Measurements from ENCODE around the gene MESD. TPM values are rescaled to one million over a fixed set of nuclear protein-coding genes. Genes with fewer than 3 reads are reported as not detected.

Gene MESD
- polyA plus RNA-seq, 4 donors = 42.2 to 44.0 (median 43.5) TPM

- no peak for DNase-seq (ENCODE audit: low read depth in 4 of 4, low spot score in 3 of 4)
Measured at GRCh38 chr15:81015621-81016488, 26.2 kb upstream of the MESD start.

- DNase-seq (ENCODE audit: low read depth in 4 of 4, low spot score in 3 of 4) = no peak
Measured at GRCh38 chr15:81014446-81015093, 25.0 kb upstream of the MESD start.

- no peak for DNase-seq (ENCODE audit: low read depth in 4 of 4, low spot score in 3 of 4)
Measured at GRCh38 chr15:81013396-81013929, 23.8 kb upstream of the MESD start.

GRCh38 chr15:81012588-81012987 lies 23.0 kb upstream of the MESD start:
- DNase-seq (ENCODE audit: low read depth in 4 of 4, low spot score in 3 of 4) = no peak

GRCh38 chr15:81011593-81011992 lies 22.0 kb upstream of the MESD start:
- DNase-seq (ENCODE audit: low read depth in 4 of 4, low spot score in 3 of 4) = no peak

GRCh38 chr15:81010086-81010485 lies 20.5 kb upstream of the MESD start:
- DNase-seq (ENCODE audit: low read depth in 4 of 4, low spot score in 3 of 4) = no peak

GRCh38 chr15:81008312-81008711 lies 18.7 kb upstream of the MESD start:
- DNase-seq (ENCODE audit: low read depth in 4 of 4, low spot score in 3 of 4) = no peak

GRCh38 chr15:81007428-81008064 lies 17.9 kb upstream of the MESD start:
- DNase-seq (ENCODE audit: low read depth in 4 of 4, low spot score in 3 of 4) = no peak

- no peak for DNase-seq (ENCODE audit: low read depth in 4 of 4, low spot score in 3 of 4)
Measured at GRCh38 chr15:81006124-81006523, 16.5 kb upstream of the MESD start.

- no peak for DNase-seq (ENCODE audit: low read depth in 4 of 4, low spot score in 3 of 4)
Measured at GRCh38 chr15:81003097-81003350, 13.4 kb upstream of the MESD start.

GRCh38 chr15:81002331-81003096 lies 12.9 kb upstream of the MESD start:
- peak in 1 of 4 donors; percentile 25 for DNase-seq (ENCODE audit: low read depth in 4 of 4, low spot score in 3 of 4)

- DNase-seq (ENCODE audit: low read depth in 4 of 4, low spot score in 3 of 4) = no peak
Measured at GRCh38 chr15:81002009-81002330, 12.4 kb upstream of the MESD start.

- peak in 1 of 4 donors; percentile 51 for DNase-seq (ENCODE audit: low read depth in 4 of 4, low spot score in 3 of 4)
Measured at GRCh38 chr15:81001152-81002008, 11.8 kb upstream of the MESD start.

GRCh38 chr15:81000624-81001151 lies 11.1 kb upstream of the MESD start, which contains the start of gene TLNRD1:
TLNRD1 (plus strand) TSS chr15:81000923; CDS start chr15:81002272, 1,349 bp downstream.
- DNase-seq (ENCODE audit: low read depth in 4 of 4, low spot score in 3 of 4) = peak; percentile 74 to 82 (median 79)

GRCh38 chr15:81000144-81000623 lies 10.6 kb upstream of the MESD start:
- DNase-seq (ENCODE audit: low read depth in 4 of 4, low spot score in 3 of 4) = no peak

- DNase-seq (ENCODE audit: low read depth in 4 of 4, low spot score in 3 of 4) = no peak
Measured at GRCh38 chr15:80999623-81000036, 10.0 kb upstream of the MESD start.

- DNase-seq (ENCODE audit: low read depth in 4 of 4, low spot score in 3 of 4) = no peak
Measured at GRCh38 chr15:80998251-80998650, 8.6 kb upstream of the MESD start.

- no peak for DNase-seq (ENCODE audit: low read depth in 4 of 4, low spot score in 3 of 4)
Measured at GRCh38 chr15:80997692-80998091, 8.1 kb upstream of the MESD start.

- no peak for DNase-seq (ENCODE audit: low read depth in 4 of 4, low spot score in 3 of 4)
Measured at GRCh38 chr15:80996247-80996646, 6.6 kb upstream of the MESD start.
